ENCODE data around the gene UTP20. TPM values are rescaled to one million over a fixed set of nuclear protein-coding genes. Genes with fewer than 3 reads are reported as not detected.

Gene UTP20
- total RNA-seq, 3 donors from 2014 or later = 12.5 to 24.4 (median 17.0) TPM

DNA sequence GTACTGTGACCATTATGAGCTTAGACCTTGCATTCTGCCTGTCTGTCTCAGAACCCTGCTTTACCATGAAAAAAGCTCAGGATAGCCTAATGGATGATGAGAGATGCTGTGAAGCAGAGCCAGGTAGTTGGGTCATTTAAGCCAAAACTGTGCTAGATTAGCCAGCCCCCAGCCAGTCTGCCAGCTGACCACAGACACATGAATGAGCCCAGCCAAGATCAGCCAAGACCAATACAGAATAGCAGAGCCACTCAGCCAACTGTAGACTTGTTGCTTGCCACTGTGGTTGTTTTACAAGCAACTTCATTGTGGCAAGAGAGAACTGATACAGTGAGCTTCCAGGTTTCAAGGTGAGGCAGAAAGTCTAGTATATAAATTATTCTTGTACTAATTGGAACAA, 12.8 kb upstream of the UTP20 start:
- no peak overlapping the region for H3K27ac ChIP-seq
- H3K4me1 ChIP-seq = no peaks in the 10 kb centered on the region
- intact Hi-C loops (cut with DNase I; ENCODE audit: low total_unique reads) = no loop called here
- no peaks in the 10 kb centered on the region for H3K9me3 ChIP-seq
- no peak for TF ChIP-seq POLR2AphosphoS5 (IDR thresholded peaks at IDR 0.05)
- TF ChIP-seq, protein P1, sequence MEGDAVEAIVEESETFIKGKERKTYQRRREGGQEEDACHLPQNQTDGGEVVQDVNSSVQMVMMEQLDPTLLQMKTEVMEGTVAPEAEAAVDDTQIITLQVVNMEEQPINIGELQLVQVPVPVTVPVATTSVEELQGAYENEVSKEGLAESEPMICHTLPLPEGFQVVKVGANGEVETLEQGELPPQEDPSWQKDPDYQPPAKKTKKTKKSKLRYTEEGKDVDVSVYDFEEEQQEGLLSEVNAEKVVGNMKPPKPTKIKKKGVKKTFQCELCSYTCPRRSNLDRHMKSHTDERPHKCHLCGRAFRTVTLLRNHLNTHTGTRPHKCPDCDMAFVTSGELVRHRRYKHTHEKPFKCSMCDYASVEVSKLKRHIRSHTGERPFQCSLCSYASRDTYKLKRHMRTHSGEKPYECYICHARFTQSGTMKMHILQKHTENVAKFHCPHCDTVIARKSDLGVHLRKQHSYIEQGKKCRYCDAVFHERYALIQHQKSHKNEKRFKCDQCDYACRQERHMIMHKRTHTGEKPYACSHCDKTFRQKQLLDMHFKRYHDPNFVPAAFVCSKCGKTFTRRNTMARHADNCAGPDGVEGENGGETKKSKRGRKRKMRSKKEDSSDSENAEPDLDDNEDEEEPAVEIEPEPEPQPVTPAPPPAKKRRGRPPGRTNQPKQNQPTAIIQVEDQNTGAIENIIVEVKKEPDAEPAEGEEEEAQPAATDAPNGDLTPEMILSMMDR (IDR thresholded peaks at IDR 0.05) = no peak
- no peak for TF ChIP-seq POLR2A (IDR thresholded peaks at IDR 0.05)
- no peaks in the 10 kb centered on the region for H3K27me3 ChIP-seq
- no peak overlapping the region for H3K4me3 ChIP-seq
- no peak for DNase-seq (ENCODE audit: low spot score in 2 of 2)
- H3K36me3 ChIP-seq = no peaks in the 10 kb centered on the region

DNA sequence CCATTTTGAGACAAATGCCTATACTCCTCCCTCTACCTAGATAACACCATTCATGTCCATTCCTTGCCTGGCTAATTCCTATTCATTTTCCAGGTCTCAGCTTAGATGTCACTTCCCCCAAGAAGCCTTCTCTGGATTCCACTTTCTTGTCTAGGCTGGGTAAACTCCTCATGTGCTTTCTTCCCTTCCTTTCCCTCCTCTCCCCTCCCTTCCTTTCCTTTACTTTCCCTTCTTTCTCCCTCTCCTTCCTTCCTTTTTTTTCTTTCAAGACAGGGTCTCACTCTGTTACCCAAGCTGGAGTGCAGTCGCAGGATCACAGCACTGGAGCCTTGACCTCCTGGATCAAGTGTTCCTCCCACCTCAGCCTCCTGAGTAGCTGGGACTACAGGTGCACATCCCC, 3.5 kb upstream of the UTP20 start:
- intact Hi-C loops (cut with DNase I; ENCODE audit: low total_unique reads) = no loop called here
- Histone ChIP-seq H3K27me3 (no peaks in the 10 kb centered on the region), H3K4me3 (no peak overlapping the region), H3K4me1 (no peaks in the 10 kb centered on the region), H3K9me3 (no peaks in the 10 kb centered on the region), H3K36me3 (no peaks in the 10 kb centered on the region), H3K27ac (no peak overlapping the region)
- DNase-seq (ENCODE audit: low spot score in 2 of 2) = no peak
- TF ChIP-seq POLR2AphosphoS5 (IDR thresholded peaks at IDR 0.05) (no peak), POLR2A (IDR thresholded peaks at IDR 0.05) (no peak)
- TF ChIP-seq, protein P1 (IDR thresholded peaks at IDR 0.05) = no peak

DNA sequence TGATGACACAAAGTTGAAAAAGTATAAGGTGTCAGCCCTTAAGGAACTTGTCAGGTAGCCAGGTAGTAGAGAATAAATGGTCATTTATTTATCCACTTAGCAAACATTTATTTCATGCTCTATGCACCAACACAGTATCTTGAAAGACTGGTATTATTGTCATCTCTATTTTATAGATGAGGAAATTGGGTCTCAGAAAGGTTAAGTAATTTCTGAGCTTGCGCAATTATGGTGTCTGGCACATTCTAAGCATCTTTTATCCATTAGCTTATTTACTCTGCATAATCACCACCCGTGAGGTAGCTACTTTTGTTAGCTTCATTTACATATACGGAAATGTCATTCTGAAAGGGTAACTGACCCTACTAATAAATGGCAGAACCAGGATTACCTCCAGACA, 2.5 kb upstream of the UTP20 start:
- Histone ChIP-seq H3K9me3 (no peaks in the 10 kb centered on the region), H3K27ac (no peak overlapping the region), H3K27me3 (no peaks in the 10 kb centered on the region), H3K4me1 (no peaks in the 10 kb centered on the region), H3K36me3 (no peaks in the 10 kb centered on the region), H3K4me3 (no peak overlapping the region)
- DNase-seq (ENCODE audit: low spot score in 2 of 2) = no peak
- TF ChIP-seq, protein P1 (IDR thresholded peaks at IDR 0.05) = no peak
- TF ChIP-seq POLR2A (IDR thresholded peaks at IDR 0.05) (no peak), POLR2AphosphoS5 (IDR thresholded peaks at IDR 0.05) (no peak)
- intact Hi-C loops (cut with DNase I; ENCODE audit: low total_unique reads) = no loop called here

DNA sequence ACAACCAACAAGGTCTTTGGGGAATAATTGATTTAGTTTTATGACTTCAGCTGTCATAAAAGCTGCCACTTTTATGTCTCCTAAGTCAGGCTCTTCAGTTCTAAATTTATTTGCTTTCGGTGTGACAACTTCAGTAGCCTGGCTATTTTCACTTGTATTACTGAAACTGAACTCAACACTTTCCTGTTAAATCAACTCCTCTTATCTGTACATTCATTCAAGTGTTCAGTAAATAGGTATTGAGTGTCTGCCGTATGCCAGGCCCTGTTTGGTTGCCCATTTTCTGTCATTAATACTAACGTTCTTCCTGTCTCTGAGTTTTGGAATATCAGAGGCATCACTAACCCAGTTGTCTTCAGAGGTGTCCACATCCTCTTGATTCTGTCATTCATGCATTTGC, 7.5 kb downstream of the UTP20 start:
- intact Hi-C loops (cut with DNase I; ENCODE audit: low total_unique reads) = no loop called here
- DNase-seq (ENCODE audit: low spot score in 2 of 2) = no peak
- Histone ChIP-seq H3K4me1 (no peaks in the 10 kb centered on the region), H3K36me3 (peaks cover 3% of the 10 kb centered on the region), H3K27ac (no peak overlapping the region), H3K4me3 (no peak overlapping the region), H3K9me3 (no peaks in the 10 kb centered on the region), H3K27me3 (no peaks in the 10 kb centered on the region)
- TF ChIP-seq, protein P1 (IDR thresholded peaks at IDR 0.05) = no peak
- TF ChIP-seq POLR2AphosphoS5 (IDR thresholded peaks at IDR 0.05) = no peak
- no peak for TF ChIP-seq POLR2A (IDR thresholded peaks at IDR 0.05)

DNA sequence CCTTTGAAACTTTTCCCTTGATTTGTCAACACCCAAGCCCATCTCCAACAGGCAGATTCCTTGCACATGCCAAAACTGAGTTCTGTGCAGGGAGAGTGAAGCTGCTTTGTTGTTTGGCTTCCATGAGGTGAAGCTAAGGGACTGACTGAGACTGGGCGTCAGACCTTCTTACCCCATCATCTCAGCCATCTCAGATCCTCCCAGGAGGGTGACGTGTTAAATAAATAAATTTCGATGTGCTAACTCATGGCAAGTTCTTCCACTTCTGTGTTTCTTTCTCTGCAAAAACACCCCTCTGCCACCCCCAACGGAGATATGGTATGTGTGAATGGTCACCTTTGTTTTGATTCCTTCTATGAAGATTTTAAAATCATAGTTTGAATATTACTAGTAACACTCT, 17.8 kb downstream of the UTP20 start:
- no peaks in the 10 kb centered on the region for H3K4me1 ChIP-seq
- DNase-seq (ENCODE audit: low spot score in 2 of 2) = no peak
- TF ChIP-seq POLR2A (IDR thresholded peaks at IDR 0.05) (no peak), POLR2AphosphoS5 (IDR thresholded peaks at IDR 0.05) (no peak)
- TF ChIP-seq, protein P1 (IDR thresholded peaks at IDR 0.05) = no peak
- H3K9me3 ChIP-seq = no peaks in the 10 kb centered on the region
- no peaks in the 10 kb centered on the region for H3K27me3 ChIP-seq
- H3K36me3 ChIP-seq = peaks cover 6% of the 10 kb centered on the region
- H3K4me3 ChIP-seq = peak overlapping the region in 1 of 3 donors; percentile 35
- intact Hi-C loops (cut with DNase I; ENCODE audit: low total_unique reads) = no loop called here
- peak overlapping the region in 1 of 2 donors; percentile 85 for H3K27ac ChIP-seq
